Stimulated activated CD8-positive, alpha-beta memory T cell treated with anti-CD3 and anti-CD28 coated beads, Interleukin-4, amount 100 ng/mL, for 48 hours (primary cell): ENCODE results near the gene HILPDA.
"Not testable (repeated sequence)": the region's sequence is repeated elsewhere in the genome, so short reads cannot be mapped to it uniquely, and the experiment has no call there.

ENCODE experiments used
- DNase-seq: peaks from one replicate; pipeline ENCODE4 v3.0.0-alpha.2; 2020

HILPDA gene

GRCh38 chr7:128466871-128467270 is 11.2 kb downstream of the HILPDA start:
- not testable (repeated sequence) for DNase-seq

DNA sequence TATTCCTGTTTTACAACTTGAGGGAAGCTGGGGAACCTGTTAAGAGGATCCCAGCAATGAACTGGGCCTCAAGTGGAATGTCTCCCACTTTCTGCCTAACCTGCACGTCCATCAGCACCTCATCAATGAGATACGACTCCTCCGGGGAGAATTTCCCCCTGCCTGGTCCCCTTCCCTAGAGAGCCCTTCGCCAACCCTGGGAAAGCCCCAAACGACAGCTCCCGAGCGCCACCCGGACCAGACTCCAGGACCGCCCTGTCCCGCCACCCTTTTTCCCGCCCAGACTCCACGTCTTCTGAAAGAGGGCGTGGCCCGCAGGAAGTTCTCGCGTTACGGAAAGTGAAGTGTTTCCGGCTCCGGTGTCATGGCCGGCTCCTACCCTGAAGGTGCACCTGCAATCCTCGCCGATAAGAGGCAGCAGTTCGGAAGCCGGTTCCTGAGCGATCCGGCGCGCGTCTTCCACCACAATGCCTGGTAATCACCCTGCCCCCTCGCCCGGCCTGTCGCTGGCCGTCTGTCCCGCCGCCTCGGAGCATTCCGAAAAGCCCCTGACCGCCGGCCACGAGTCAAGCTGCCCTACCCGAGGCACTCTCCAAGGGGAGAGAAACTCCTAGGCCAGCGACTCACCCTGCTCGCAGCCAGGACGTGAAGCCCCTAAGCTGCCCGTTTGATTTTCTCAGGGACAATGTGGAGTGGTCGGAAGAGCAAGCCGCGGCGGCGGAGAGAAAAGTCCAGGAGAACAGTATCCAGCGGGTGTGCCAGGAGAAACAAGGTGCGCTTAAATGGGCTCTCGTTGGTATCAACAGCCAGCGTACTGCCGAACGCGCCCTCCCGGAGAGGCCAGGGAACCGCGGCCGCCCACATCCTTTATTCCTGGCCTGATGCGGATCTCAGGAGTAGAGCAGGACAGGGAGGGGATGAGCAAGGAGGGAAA is 21.0 kb downstream of the HILPDA start, which contains the start of gene METTL2B:
METTL2B (plus strand) TSS at position 347 of the 934 bp plus-strand sequence; CDS start at position 365, 18 bp downstream.
- DNase-seq, result peak; percentile 94

DNA sequence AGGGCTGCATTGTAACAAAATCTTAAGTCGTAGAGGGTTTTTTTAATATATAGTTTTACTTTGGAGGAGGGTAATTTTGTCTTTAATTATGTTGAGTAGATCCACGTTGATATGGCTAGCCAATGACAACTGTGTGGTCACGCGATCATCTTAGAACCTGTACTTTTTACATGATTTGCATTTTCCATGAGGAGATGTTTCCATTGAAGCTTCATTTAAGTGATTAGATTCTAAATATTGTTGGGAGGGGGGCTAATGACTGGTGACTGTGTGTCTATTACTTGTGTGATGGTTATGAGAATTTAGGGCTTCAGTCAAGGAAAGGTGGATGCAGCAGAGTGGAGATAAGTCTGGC is 21.6 kb downstream of the HILPDA start:
- not testable (repeated sequence) for DNase-seq

- DNase-seq, result not testable (repeated sequence)
Observed at GRCh38 chr7:128479082-128479481, 23.4 kb downstream of the HILPDA start.

GRCh38 chr7:128488134-128488533 is 32.5 kb downstream of the HILPDA start:
- DNase-seq, result not testable (repeated sequence)

GRCh38 chr7:128497405-128497804 is 41.7 kb downstream of the HILPDA start:
- DNase-seq, result no peak

DNA sequence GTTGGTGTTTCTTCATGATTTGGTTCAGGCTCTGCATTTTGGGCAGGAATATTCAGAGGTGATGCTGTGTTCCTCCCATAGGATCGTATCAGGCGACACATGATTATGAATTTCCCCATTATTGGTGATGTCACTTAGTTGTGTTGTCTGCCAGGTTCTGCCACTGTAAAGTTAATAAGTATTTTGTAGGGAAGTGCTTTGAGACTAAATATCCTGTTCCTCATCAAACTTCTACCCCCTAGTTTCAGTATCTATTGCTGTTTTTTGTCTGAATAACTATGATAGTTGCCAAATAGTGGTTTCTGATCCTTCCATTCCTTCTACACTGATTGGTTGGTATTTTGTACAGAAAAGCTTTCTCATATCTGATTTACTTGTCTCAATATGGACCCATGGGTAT is 49.7 kb downstream of the HILPDA start:
- DNase-seq, result not testable (repeated sequence)

DNA sequence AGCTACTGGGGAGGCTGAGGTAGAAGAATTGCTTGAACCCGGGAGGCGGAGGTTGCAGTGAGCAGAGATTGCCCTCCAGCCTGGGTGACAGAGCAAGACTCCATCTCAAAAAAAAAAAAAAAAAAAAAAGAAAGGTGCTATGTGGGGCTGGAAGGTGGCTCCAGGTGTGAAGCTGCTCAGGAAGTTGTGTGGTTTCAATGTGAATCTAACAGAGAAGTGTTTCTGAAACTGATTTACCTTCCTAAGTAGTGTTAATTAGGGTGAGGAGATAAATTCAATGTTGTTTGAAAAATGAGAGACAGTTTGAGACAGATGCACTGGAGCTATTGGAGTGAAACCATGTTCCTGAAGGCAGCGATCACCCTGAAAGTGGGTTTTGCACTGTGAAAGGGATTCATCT is 51.1 kb downstream of the HILPDA start:
- DNase-seq, result not testable (repeated sequence)

DNA sequence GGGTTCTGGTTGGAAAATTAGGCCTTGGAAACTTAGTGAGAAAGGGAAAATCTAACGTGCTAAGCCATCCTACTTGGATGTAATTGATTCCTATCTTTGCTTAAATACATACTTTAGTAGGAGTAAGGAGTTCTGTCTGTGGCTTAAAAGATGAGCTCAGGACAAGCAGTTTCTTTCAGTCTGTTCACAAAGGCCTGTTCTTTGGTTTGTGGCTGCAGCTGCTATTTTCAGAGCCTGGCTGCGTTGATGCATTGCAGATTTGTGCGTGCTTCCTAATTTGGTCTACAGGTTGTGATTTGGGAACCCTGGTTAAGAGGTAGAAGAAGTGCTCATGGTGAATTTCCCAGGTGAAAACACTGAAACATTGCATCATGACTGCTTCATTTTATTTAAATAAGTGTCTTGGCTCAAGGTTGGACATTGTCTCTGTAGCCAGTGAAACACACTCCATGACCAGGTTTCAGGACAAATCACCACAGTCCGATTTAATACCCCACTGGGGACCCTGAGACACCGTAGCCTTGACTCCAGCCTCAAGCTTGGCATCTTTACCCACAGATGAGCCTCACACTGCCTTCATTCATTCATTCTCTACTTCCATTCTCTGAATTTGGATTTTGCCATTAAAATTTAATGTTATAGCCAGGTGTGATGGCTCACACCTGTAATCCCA is 51.8 kb downstream of the HILPDA start:
- not testable (repeated sequence) for DNase-seq
